Ecto neural progenitor cell (in vitro differentiated cells): ENCODE data around the gene TAS2R41.
"Not testable (repeated sequence)": the region's sequence is repeated elsewhere in the genome, so short reads cannot be mapped to it uniquely, and the experiment has no call there.

ENCODE experiments used
- DNase-seq: peaks from one replicate; pipeline ENCODE4 v3.0.0-alpha.2; 2018; ENCODE audit warnings: low spot score

TAS2R41 gene

DNA sequence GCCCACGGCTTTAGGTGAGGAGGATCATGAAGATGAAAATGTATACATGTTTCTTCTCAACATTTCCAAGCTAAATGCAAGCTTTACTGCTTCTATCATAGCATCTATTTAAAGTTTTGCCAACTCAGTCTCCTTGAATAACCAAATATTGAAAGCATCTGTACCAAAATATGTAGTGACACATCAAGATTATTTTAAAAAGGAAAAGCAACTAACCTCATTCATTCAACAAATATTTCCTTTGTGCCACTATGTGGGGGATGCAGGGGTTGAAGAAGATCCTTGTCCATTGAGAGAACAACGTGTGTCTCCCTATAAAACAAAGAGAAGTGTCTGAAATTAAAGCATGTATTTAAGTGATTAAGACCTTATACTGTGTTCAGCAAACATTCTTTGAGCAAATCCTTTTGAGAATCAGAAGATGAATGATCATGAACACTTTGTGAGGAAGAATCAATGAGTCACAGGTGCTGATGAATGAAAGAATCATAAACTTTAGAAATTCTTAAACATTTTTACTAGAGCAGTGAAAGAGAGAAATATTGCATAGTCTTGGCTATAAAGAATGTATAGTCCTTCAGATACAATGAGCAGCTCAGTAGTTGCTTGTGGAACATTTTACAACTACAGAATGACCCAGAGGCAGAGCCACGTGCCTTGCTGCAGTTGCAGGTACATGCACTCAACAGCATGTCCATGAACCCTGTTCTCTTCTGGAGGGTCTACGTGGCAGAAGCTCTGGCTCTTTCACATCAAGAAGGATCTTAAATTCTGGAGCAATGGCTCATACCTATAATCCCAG is 20.5 kb upstream of the TAS2R41 start:
- DNase-seq = no peak

DNA sequence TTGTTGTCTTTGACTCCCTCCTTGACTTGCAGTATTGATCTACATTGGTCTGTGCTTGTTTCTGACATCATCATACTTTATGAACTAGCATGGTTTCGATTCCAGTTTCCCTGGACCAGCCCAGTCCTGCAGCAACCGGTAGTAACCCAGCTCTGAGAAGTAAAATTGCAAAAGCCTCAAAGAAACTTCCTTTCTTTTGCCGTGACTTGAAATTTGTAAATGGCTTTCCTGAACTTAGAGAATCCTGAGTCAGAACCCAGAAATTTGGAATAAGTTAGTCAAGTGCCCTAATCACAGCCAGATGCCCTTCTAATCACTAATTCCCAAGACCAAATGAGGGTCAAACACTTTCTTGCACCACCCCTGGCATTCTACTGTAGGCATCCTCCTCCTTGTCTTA is 19.4 kb upstream of the TAS2R41 start:
- DNase-seq = no peak

DNA sequence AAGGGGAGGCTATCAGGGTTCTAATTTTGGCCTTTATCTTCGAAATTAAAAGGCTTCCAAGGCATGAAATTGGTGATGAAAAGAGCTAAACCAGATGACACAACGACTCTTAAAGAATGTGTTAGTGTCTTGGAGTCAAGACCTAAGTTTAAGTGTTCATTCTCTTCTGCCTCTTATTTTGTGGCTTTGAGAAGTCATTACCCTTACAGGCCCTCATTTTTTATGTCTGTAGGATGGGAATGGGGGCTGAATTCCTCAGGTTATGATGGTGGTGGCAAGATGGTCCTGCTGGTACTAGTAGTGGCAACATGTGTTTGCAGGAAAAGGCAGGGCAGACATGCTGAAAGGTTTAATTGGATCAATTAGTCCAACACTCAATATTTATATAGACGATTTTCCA is 19.0 kb upstream of the TAS2R41 start:
- no peak for DNase-seq

DNA sequence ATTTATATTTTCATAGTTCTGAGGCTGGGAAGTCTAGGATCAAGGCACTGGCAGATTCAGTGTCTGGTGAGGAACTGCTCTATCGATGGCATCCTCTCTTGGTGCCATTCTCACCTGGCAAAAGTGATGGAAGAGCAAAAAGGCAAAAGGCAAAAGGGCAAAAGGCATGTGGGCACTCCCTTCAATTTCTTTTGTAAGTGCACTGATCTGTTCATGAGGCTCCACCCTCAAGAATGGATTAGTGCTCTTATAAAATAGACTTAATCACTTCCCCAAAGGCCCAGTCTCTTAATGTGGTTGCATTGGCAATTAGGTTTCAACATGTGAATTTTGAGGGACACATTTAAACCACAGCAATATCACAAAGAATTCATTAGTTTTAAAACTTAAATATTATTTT is 18.3 kb upstream of the TAS2R41 start:
- DNase-seq = no peak

DNA sequence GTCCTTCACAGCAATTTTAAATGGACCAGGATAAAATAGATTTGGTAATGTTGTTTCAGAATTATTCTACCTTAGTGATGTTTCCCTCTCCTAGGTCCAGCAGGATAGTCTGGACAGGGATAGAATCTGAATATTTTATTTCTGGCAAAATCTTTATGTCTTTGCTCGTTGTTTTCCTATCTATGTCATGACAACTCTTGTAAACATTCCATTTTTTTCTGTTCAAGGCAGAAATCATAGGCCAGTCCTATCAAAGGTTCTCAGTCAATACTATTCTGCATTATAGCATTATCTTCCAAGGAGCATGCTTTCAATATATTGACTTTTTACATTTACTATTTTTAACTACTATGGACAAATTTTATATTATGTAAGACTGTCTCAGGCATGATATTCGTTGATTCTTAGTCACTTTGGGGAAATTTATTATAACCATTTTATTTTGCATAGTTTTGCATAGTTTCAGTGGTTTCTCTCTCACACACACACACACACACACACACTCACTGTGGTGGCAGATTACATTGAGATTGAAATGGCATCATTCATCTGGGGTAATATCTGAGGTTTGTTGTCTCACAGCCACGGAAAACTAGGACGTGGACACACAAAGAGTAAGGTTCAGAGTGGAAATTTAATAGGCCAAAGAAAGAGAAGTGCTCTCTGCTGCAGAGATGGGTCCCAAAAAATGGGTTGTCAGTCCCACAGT is 17.2 kb upstream of the TAS2R41 start:
- DNase-seq = no peak

DNA sequence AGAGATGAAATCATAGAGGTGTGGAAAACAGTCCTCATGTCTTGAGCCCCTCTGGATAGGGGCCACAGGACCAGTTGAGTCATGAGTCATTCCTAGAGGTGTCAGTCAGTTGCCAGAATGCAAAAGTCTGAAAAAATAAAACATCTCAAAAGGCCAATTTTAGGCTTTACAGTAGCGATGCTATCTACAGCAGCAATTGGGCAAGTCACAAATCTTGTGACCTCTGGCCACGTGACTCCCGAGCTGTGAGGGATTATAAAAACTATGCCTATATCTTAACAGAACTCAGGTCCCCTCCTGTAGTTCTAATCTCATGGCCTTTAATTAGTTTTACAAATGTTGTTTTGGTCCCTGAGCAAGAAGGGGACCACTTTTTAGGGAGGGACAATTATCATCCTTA is 15.6 kb upstream of the TAS2R41 start:
- no peak for DNase-seq

DNA sequence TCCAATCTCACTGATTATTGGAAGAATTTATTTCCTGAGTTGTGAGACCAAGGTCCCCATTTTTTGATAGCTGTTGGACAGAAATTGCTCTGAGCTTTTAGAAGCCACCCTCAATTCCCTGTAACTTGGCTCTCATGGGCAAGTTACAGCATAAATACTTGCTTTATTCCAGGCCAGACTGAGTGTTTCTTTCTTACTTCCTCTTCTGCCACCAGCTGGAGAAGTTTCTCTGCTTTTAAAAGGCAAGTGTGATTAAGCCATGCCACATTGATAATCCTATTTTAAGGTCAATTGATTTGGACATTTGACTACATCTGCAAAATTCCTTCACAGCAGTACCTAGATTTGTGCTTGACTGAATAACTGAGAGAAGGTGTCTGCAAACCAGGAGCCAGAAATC is 14.1 kb upstream of the TAS2R41 start:
- DNase-seq = no peak

DNA sequence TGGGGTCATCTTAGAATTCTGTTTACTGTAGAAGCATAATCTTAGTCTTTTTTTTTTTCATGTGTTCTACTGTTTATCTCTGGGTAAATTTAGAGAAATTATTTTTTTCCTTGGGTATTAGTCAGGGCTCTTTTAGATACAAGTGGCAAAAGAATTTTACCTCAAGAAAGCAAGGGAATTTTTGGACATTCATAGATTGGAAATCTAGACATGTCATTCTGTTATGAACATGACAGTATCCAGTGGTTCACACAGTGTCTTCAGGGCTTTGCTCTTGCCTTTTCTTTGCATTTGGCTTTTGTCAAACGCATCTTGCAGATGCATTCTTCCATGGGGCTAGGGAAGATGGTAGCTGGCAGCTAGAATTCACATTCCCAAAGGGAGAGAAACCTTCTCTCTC is 13.7 kb upstream of the TAS2R41 start:
- DNase-seq = no peak

DNA sequence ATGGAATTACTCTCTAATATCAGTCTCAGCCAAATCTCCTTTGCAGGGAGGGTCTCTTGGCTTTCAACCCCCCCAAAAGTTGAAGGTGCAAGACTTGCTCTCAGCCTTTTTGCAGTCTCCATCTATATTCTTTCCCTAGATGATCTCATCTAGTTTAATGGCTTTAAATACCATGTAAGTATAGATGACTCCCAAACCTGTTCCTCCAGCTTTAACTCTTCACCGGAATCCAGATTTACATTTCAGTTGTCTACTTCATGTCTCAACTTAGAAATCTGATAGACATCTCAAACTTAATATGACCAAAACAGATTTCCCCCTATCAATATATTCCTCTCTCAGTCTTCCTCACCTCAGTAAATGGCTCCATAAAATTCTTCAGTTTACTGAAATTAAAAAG is 9.9 kb upstream of the TAS2R41 start:
- no peak for DNase-seq

DNA sequence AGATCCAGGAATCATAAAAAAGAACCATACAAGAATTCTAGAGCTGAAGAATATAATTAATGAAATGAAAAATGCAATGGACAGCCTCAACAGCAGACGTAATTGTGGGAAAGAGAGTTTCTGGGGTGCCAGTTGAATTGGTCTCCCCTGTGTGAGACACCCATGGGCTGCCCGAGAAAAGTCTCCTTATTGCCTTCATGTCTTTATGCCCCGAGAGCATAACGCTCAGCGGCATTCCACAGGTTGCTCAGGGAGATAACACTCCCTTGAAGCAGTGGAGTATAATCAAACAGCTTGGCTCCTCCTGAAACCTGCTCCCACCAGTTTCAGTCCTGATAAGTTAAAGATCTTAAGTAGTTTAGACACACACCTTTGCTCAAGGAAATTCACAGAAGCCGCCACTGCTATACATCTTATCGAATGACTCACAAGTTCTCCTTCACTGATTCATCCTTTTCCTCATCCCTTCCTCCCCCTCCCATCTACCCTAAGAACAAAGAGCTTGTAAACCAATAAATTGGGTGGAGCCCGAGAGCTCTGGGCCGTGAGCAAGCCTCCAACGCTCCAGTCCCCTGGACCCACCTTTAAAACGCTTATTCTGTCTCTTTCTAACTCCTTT is 5.5 kb upstream of the TAS2R41 start:
- DNase-seq = not testable (repeated sequence)

DNA sequence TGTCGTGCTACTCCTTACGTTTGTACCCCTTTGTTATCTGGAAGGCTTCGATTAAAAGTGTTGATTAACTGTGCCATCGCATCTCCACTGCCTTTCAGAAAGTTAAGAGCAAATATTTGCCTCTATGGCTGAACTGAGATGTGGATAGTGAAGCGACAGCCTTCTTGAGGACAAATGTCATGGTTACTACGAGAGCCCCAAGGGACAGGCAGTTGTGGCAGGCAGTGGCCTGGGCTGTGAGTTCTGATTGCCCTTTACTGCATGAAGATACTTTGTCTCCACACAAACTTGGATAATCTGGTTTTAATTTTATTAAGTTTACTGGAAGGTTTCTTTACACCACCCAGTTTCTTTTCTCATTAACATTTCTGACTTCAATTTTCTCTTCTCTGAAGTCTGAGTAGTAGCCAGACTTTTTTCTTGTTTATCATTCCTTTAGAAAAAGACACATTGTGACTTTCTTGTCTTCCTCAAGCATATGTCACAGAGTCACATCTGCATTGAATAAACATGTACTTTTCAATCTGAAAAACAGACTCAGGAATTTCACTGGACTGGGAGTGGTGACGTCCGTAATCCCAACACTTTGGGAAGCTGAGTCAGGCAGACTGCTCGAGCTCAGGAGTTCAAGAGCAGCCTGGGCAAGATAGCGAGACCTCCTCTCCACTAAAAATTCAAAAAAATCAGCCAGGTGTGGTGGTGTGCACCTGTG is 1.5 kb downstream of the TAS2R41 start:
- DNase-seq = no peak

DNA sequence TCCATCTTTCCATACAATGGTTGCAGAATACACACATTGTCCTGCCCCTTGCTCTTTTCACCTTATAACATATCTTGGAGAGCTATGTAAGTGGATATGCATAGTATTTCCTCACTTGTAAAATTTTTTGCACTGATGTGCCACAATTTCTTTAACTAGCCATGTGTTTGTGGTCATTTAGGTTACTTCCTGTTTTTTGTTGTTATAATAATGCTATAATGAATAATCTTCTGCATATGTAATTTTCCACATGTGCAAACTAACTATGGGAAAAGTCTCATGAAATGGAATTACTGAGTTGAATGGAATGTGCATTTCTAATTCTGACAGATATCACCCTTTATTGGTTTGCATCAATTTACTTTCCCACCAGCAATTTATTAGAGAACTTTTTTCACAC is 2.8 kb downstream of the TAS2R41 start:
- no peak for DNase-seq

DNA sequence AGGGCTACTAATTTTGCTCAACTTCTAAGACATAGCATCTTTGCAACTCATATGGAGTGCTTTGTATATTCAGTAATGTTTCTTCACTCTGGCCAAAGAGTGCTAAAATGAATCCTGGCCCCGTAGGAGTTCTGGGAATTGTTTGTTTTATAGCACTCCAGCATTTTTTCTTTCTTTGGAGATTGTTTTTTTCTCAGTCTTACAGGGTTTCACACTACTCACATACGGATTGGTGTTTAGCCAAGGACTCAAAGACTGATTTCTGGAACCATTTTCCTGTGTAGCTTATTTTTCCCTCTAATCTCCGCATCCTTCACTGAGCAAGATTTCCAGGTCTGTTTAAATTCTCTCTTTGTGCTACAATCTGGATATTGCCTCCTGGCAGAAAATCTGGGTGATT is 6.4 kb downstream of the TAS2R41 start:
- no peak for DNase-seq

DNA sequence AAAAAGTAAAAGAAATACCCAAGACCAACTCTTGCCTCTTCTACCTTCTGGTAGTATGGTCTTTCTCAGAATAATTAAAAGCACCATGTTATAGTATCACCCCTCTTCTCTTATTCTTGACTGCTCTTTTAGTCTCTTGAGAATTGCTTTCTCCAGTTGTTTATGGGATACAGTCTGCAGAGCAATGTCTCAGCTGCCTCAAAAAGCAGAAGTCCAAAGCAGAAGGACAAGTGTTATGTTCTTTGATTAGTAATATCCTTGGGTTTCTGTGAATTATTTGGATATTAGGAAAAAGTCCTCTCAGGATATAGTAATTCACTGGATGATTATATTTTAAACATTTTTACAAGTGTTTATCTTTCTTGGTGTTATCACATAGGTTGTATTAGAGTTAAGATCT is 7.4 kb downstream of the TAS2R41 start:
- DNase-seq = no peak

DNA sequence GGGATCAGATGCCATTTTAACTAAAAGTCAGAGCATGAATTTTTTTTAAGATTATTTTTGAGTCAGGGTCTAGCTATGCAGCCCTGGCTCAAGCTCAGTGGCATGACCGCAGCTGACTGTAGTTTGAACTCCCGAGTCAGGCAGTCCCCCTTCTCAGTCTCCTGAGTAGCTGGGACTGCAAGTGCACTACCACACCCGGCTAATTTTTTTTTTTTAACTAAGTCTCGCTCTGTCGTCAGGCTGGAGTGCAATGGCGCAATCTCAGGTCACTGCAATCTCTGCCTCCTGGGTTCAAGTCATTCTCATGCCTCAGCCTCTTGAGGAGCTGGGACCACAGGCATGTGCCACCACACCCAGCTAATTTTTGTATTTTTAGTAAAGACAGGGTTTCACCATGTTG is 7.8 kb downstream of the TAS2R41 start:
- no peak for DNase-seq

DNA sequence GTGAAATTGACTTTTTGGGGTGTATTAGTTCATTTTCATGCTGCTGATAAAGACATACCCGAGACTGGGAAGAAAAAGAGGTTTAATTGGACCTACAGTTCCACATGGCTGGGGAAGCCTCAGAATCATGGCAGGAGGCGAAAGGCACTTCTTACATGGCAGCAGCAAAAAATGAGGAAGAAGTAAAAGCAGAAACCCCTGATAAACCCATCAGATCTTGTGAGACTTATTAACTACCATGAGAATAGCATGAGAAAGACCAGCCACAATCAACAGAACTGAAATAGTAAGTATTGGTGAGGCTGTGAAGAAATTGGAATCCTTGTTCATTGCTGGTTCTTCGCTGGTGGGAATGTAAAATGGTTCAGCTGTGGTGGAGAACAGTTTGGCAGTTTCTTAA is 8.6 kb downstream of the TAS2R41 start:
- DNase-seq = not testable (repeated sequence)

DNA sequence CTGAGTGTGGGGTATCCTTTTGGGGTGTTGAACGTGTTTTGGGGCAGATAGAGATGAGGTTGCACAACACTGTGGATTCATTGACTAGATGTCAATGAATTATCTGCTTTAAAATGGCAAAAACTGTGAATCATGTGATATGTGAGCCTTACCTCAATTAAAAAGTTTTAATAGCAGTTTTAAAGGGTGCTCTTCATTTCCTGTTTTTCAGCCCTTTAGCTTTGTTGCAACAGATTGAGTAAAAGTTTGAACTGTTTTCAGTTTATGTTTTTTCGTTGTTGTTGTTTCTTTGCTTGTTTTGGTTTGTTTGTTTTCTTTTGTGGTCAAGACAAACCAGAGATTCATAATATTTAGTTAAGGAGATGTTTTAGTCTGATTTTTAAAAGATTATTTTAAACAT is 9.4 kb downstream of the TAS2R41 start:
- DNase-seq = no peak

DNA sequence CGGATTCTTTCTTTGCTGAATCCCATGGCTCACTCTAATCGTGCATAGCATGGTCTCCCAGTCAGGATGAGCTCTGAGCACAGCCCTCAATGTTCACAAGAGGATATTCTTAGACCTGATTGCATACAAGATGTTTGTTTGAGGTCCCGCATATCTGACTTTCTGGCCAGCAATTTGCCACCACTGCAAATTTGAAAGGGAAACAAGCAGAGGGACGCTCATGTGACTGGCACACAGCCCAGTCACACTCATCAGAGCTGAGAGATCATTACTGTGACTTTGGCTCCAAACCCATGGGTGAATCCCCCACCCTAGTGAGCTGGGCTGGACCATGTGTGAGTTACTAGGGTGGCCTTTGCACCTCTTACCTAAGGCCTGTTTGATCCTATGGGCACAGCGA is 9.9 kb downstream of the TAS2R41 start:
- no peak for DNase-seq

DNA sequence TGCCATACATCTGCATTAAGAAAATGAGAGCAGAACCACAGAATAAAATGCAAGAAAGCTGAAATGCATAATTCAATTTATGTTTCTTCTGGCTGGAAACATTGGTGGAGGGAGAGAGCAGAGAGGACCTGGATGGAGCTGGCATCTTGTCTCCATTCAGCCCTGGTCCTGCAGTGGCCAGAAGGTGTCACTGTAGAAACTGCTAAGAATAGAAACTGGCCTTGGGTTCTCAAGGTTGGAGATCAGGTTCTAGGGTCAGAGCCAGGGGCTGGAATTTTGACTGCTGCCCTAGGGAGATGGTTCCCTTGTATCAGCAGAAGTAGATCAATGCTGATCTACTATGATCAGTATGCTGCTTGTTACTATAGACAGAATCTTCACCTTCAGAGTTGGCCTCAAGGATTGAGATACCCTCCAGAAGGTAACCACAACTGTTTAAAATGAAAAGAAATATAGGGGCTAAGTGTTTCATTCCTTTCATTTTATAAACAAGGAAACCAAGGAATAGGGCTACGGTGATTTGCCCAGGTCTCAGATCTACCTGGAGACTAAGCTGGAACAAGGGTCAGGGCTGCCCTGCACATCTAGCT is 13.1 kb downstream of the TAS2R41 start:
- no peak for DNase-seq

DNA sequence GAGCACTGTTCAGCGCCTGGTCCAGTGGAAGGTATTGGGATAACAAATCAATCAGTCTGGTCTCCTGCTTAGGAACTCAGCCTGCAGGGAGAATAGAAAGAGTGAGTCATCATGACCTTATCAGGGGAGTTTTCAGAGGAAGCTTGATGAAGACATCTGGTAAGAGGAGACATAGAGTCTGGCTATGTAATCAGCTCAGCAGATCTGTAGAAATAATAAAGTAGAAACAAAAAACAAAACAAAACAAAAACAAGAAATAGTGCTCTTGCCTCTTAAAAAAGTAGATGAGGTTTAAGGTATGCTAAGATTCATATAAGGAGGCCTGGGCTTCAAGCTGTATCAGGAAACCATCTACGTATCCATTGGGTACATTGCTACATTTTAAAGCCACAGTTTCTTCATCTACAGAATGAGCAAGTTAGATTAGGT is 14.4 kb downstream of the TAS2R41 start:
- DNase-seq = no peak

DNA sequence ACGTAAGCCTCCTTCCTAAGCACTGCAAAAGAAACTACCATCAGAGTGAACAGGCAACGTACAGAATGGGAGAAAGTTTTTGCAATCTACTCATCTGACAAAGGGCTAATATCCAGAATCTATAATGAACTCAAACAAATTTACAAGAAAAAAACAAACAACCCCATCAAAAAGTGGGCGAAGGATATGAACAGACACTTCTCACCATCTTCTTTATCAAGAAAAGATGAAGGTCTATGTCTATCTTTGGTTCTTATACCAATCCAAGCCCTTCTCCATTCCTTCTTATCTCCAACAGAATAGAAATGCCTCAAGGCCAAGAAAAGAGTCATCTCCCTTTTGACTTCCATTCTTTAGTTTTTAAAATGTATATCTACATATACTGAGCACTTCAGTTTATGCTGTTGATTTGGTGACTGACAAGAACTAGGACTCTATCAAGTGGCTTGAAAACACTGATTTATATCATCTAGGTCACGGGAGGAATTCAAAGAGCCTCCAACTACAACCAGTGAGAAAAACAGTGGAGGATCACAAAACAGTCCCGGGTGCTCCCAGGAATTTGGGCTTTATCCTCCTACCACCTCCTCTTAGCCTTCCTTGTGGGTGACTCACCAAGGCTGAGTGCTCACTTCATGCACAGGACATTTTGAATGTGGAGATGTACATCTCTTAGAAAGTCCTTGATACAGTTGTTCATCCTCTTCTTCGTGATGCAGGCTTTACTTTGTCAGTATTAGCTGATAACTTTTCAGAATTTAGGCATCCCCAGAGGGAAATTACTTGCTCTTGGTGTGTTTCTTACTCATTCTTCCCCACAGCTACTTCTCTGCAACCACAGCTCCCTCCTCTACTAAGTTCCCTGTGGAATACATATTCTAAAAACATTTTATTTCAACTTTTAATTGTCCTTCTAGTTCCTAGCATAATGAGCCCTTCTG is 15.4 kb downstream of the TAS2R41 start:
- DNase-seq = no peak
